ENCODE results near the gene PPCDC.

The PPCDC gene

DNA sequence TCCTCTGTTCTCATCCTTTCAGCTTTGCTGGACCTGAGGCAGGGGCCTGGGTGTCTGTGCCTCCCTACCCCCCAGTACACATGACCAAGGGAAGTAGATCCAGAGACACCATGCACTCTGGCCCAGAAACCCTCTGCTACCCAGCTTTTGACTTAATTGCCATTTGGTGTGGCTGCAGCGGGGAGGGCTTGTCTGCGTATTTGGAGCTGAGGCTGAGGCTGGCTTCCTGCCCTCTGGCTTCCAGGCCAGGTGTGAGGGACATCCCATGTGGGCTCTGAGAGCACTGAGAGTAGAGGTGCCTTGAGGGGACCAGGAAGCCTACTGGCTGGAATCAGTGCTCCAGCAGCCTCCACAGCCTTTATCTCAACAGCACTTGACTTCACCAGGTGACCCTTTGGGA, 26.9 kb downstream of the PPCDC start:
- no peak for DNase-seq
- no peaks in the 10 kb centered on the region for H3K27me3 ChIP-seq
- no peaks in the 10 kb centered on the region for H3K9me3 ChIP-seq
- no peak overlapping the region for H3K4me3 ChIP-seq (ENCODE audit: low read depth, low read length)
- peaks cover 28% of the 10 kb centered on the region for H3K4me1 ChIP-seq
- H3K36me3 ChIP-seq: peaks cover 5% of the 10 kb centered on the region; the same call in 1 of the 2 replicates
- TF ChIP-seq, protein P1, sequence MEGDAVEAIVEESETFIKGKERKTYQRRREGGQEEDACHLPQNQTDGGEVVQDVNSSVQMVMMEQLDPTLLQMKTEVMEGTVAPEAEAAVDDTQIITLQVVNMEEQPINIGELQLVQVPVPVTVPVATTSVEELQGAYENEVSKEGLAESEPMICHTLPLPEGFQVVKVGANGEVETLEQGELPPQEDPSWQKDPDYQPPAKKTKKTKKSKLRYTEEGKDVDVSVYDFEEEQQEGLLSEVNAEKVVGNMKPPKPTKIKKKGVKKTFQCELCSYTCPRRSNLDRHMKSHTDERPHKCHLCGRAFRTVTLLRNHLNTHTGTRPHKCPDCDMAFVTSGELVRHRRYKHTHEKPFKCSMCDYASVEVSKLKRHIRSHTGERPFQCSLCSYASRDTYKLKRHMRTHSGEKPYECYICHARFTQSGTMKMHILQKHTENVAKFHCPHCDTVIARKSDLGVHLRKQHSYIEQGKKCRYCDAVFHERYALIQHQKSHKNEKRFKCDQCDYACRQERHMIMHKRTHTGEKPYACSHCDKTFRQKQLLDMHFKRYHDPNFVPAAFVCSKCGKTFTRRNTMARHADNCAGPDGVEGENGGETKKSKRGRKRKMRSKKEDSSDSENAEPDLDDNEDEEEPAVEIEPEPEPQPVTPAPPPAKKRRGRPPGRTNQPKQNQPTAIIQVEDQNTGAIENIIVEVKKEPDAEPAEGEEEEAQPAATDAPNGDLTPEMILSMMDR (IDR thresholded peaks at IDR 0.05; ENCODE audit: low read depth, low read length): no peak

DNA sequence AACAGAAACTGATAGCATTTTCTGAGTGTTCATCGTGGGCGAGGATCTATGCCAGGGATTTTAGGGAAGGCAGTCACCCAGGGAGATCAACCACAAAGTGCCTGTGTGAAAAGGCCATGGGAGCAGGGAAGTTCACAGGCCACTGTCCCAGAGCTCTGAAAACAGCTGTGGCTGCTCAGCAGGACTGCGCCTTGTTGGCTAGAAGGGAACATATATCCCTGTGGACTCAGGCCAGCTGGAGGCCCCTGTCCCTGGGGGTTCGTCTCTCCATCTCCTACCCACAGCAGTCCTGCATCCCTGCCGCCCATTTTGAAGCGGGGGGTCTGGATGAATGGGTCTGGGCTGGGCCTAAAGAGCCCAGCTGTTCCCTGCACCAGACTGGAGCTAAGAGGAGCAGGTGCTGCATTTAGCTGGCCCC, 27.8 kb downstream of the PPCDC start:
- Histone ChIP-seq H3K27me3 (no peaks in the 10 kb centered on the region), H3K9me3 (no peaks in the 10 kb centered on the region), H3K4me3 (ENCODE audit: low read depth, low read length) (no peak overlapping the region), H3K4me1 (peaks cover 28% of the 10 kb centered on the region), H3K36me3 (peaks cover 5% of the 10 kb centered on the region; the same call in 1 of the 2 replicates)
- peak; percentile 46 for DNase-seq
- TF ChIP-seq, protein P1 (IDR thresholded peaks at IDR 0.05; ENCODE audit: low read depth, low read length): no peak

DNA sequence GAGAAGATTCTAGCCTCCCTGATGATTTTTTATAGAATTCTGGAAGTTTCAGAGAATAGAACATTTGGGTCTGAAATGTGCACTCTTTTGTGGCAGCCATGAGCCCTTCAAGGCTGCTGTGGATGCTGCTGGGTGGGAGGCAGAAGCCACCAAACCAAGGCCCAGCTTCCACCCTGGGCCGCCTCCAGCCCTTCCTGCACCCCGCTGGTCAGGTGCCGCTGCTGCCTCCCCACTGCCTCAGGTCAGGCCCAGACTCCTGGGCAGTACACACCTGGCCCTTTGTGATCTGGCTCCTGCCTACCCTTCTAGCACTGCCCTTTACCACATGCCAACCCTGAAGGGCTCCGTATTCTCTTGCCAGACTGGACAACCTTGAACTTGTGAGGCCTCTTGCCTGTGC, 28.3 kb downstream of the PPCDC start:
- Histone ChIP-seq H3K9me3 (no peaks in the 10 kb centered on the region), H3K27me3 (no peaks in the 10 kb centered on the region), H3K36me3 (peaks cover 5% of the 10 kb centered on the region; the same call in 1 of the 2 replicates), H3K4me3 (ENCODE audit: low read depth, low read length) (no peak overlapping the region), H3K4me1 (peaks cover 26% of the 10 kb centered on the region)
- DNase-seq: no peak
- TF ChIP-seq, protein P1 (IDR thresholded peaks at IDR 0.05; ENCODE audit: low read depth, low read length): no peak

DNA sequence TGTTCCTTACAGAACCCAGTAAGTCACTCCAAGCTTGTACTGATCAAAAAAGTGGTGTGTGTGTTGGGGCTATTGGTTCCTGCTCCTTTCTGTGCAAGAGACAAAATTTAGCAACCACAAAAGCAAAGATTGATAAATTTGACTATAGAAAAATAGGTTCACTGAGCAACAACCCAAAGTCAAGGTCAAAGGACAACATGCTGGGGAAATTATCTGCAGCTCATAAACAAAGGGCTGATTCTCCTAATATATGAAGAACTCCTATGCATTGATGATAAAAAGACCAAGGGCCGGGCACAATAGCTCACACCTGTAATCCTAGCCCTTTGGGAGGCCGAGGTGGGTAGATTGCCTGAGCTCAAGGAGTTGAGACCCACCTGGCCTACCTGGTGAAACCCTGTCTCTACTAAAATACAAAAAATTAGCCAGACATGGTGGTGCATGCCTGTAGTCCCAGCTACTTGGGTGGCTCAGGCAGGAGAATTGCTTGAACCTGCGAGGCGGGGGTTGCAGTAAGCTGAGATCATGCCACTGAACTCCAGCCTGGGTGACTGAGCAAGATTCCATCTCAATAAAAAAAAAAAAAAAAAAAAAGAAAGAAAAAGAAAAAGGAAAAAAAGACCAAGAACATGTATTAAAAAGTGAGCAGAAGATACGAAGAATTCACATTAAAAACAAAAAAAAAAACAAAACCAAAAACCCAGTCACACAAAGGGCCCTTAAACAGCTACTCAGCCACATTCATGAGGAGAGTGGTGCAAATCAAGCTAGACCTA, 29.8 kb downstream of the PPCDC start:
- peaks cover 5% of the 10 kb centered on the region; the same call in 1 of the 2 replicates for H3K36me3 ChIP-seq

DNA sequence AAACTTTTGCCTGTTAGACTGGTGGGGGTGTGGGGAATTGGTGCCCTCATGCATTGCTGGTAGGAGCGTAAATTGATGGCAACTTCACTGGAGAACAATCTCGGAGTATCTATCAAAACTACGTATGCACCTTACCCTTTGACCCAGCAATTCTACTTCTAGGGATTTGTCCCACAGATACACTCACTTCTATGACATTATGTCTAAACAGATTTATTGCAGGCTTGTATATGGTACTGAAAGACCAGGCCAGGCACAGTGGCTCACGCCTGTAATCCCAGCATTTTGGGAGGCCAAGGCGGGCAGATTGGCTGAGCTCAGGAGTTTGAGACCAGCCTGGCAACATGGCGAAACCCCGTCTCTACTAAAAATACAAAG, 30.3 kb downstream of the PPCDC start:
- Histone ChIP-seq H3K4me1 (peaks cover 14% of the 10 kb centered on the region), H3K9me3 (no peaks in the 10 kb centered on the region), H3K36me3 (peaks cover 3% of the 10 kb centered on the region; the same call in 1 of the 2 replicates), H3K4me3 (ENCODE audit: low read depth, low read length) (no peak overlapping the region), H3K27me3 (no peaks in the 10 kb centered on the region)
- no peak for DNase-seq
- TF ChIP-seq, protein P1 (IDR thresholded peaks at IDR 0.05; ENCODE audit: low read depth, low read length): no peak

More for the DNA sequence above, 29.8 kb downstream of the PPCDC start:
- TF ChIP-seq, protein P1 (IDR thresholded peaks at IDR 0.05; ENCODE audit: low read depth, low read length): no peak
- Histone ChIP-seq H3K4me3 (ENCODE audit: low read depth, low read length) (no peak overlapping the region), H3K4me1 (peaks cover 15% of the 10 kb centered on the region), H3K9me3 (no peaks in the 10 kb centered on the region), H3K27me3 (no peaks in the 10 kb centered on the region)
- DNase-seq: no peak

DNA sequence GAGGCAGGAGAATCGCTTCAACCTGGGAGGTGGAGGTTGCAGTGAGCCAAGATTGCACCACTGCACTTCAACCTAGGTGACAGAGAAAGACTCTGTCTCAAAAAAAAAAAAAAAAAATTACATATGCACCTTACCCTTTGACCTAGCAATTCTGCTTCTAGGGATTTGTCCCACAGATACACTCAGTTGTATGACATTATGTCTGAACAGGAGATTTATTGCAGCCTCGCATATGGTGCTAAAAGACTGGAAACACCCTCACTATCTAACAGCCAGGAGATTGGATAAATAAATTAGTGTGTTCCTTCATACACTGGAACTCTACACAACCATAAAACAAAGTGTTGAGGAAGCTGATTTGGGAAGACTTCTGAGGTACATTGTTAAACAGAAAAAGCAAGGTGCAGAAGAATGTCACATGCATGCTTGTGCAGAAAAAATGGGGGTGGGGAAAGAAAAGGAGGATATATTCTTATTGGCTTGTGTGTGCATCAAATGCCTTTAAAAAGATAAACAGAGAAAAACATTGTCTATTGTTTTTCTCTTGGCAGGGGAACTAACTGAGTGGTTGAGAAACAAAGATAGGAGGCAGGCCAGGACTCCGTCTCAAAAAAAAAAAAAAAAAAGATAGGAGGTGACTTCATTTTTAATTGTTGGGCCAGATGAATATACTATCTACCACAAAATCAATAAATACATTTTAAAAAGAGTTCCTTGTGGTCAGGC, 30.9 kb downstream of the PPCDC start:
- Histone ChIP-seq H3K9me3 (no peaks in the 10 kb centered on the region), H3K4me1 (peaks cover 8% of the 10 kb centered on the region), H3K27me3 (no peaks in the 10 kb centered on the region), H3K36me3 (no peaks in the 10 kb centered on the region), H3K4me3 (ENCODE audit: low read depth, low read length) (no peak overlapping the region)
- DNase-seq: no peak
- TF ChIP-seq, protein P1 (IDR thresholded peaks at IDR 0.05; ENCODE audit: low read depth, low read length): no peak
